Camera-type eye (tissue), 1 donor: ENCODE measurements around the gene KCTD1. TPM values are rescaled to one million over a fixed set of nuclear protein-coding genes. Genes with fewer than 3 reads are reported as not detected.

ENCODE experiments used
- total RNA-seq: library from RNA; depleted of rRNA; stranded (reverse); fragments of >200 nt; gene quantifications from one replicate; pipeline ENCODE4 v1.2.3, GENCODE V29; 2014

Gene KCTD1
- 26.9 TPM for total RNA-seq

GRCh38 chr18:26548415-26549262, at the start of gene KCTD1:
TSS of gene KCTD1 (minus strand) at chr18:26548553. CDS start at chr18:26548536, 17 bp downstream.

